ENCODE data around the gene KLF18.

DNA sequence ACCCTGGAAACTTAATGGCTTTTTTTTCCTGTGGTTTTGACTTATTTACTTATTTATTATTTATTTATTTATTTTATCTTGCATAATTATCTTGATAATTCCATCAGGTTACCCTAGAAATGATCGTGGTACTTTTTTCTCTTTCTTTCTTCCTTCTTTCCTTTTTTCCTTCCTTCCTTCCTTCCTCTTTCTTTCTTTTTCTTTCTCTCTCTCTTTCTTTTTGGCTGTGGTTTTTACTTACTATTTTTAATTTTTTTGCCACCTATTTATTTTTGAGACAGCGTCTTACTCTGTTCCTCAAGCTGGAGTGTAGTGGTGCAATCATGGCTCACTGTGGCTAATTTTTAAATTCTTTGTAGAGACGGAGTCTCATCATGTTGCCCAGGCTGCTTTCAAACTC, 6.2 kb upstream of the KLF18 start:
- TF ChIP-seq, protein P1, sequence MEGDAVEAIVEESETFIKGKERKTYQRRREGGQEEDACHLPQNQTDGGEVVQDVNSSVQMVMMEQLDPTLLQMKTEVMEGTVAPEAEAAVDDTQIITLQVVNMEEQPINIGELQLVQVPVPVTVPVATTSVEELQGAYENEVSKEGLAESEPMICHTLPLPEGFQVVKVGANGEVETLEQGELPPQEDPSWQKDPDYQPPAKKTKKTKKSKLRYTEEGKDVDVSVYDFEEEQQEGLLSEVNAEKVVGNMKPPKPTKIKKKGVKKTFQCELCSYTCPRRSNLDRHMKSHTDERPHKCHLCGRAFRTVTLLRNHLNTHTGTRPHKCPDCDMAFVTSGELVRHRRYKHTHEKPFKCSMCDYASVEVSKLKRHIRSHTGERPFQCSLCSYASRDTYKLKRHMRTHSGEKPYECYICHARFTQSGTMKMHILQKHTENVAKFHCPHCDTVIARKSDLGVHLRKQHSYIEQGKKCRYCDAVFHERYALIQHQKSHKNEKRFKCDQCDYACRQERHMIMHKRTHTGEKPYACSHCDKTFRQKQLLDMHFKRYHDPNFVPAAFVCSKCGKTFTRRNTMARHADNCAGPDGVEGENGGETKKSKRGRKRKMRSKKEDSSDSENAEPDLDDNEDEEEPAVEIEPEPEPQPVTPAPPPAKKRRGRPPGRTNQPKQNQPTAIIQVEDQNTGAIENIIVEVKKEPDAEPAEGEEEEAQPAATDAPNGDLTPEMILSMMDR (IDR thresholded peaks at IDR 0.05; ENCODE audit: poor library complexity) = no peak
- no peak for TF ChIP-seq EZH2phosphoT487 (IDR thresholded peaks at IDR 0.05; ENCODE audit: low read depth, severe bottlenecking, unreplicated experiment)
- no peak for TF ChIP-seq EZH2 (IDR thresholded peaks at IDR 0.05; ENCODE audit: borderline replicate concordance)
